H54 (cell line): ENCODE results near the gene FRMD4A.

Experiments used
- DNase-seq: peaks from one replicate; pipeline ENCODE4 v3.0.0; 2011; ENCODE audit warnings: low spot score, mixed read lengths; ENCODE audit not compliant: insufficient read length
- FAIRE-seq: peaks from 3 replicates; lab custom pipeline; 2011; peaks lifted over from hg19 to GRCh38; lab: Jason Lieb, UNC
- POLR2A ChIP-seq: IDR thresholded peaks from 2 replicates; pipeline ENCODE4 v1.6.1; 2011; ENCODE audit warnings: low read depth, mild to moderate bottlenecking, low read length

The FRMD4A gene

DNA sequence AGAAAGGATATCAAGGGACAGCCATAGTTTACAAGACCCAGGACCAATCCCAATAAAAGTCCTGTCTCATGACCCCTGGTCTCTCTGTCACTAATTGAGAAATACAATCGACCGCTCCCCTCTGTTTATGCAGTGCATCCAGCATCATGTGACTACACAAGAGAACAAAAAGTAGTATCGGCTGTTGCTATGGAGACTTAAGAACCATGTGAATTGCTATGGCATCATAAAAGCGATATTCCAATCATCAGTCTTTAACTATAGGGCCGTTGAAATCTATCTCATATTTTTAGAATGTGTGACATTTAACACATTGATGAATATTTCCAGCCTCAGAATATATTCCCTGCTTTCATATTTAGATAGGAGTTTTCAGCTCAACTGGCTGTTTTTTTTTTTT lies 139.3 kb downstream of the FRMD4A start:
- DNase-seq: no peak
- FAIRE-seq: no peak
- no peak for TF ChIP-seq POLR2A

GRCh38 chr10:14190702-14191101 lies 140.0 kb downstream of the FRMD4A start:
- no peak for TF ChIP-seq POLR2A
- no peak for FAIRE-seq

GRCh38 chr10:14186245-14186644 lies 144.5 kb downstream of the FRMD4A start:
- no peak for FAIRE-seq
- no peak for TF ChIP-seq POLR2A
- DNase-seq: no peak

More at GRCh38 chr10:14190702-14191101, 140.0 kb downstream of the FRMD4A start:
- DNase-seq: no peak

- DNase-seq (peak; percentile 70), FAIRE-seq (peak; percentile 58)
- TF ChIP-seq POLR2A: peak; percentile 100
Measured at GRCh38 chr10:14185316-14186045, 145.2 kb downstream of the FRMD4A start.

DNA sequence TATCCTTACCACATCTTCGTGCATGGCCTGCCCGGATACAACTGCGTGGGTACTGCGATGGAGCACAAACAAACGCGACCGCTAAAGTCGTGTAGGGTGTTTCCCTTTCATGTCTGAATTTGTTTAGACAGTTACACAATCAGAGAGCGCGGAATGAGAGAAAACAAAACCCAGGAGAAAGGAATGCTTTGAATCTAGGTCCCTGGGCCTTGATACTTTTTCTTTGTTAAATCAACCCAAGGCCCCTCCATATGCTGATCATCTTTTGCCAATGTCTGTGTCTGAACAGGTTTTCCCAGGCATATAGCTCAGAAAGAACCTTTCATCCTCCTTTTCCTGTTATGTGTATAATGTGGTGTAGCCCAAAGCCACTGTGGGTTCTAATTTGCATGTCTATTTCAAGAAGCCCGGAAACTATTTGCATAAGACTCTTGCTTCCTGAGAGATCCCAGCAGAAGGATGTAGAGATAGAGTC lies 145.8 kb downstream of the FRMD4A start:
- no peak for FAIRE-seq
- no peak for TF ChIP-seq POLR2A
- no peak for DNase-seq

DNA sequence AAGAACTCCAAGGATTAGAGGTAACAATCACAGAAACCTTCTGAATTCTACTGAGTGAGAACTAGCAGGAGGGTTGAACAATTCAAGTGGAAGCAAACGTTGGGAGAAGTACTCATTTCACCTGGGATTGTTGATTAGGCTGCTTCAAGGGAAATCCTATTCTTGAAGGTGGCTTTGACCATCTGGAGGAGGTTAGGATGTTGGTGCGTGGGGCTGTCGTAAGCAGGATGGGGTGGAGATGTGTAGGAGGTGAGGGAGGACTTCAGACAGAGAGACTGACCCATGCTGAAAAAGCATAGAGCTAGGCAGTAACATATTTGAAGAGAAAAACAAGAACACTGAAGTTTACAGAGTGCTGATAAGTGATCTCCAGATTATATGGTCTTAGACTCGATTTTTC lies 147.9 kb downstream of the FRMD4A start:
- no peak for TF ChIP-seq POLR2A
- FAIRE-seq (no peak), DNase-seq (no peak)

- DNase-seq (no peak), FAIRE-seq (no peak)
Measured at GRCh38 chr10:14181567-14181936, 149.2 kb downstream of the FRMD4A start.

GRCh38 chr10:14180911-14181566 lies 149.7 kb downstream of the FRMD4A start:
- TF ChIP-seq POLR2A: no peak
- FAIRE-seq (no peak), DNase-seq (no peak)

More at GRCh38 chr10:14181567-14181936, 149.2 kb downstream of the FRMD4A start:
- TF ChIP-seq POLR2A: no peak

- FAIRE-seq: no peak
- TF ChIP-seq POLR2A: no peak
- no peak for DNase-seq
Measured at GRCh38 chr10:14179251-14179650, 151.5 kb downstream of the FRMD4A start.

- TF ChIP-seq POLR2A: no peak
- FAIRE-seq (no peak), DNase-seq (no peak)
Measured at GRCh38 chr10:14173706-14174594, 156.8 kb downstream of the FRMD4A start.

GRCh38 chr10:14173391-14173705 lies 157.4 kb downstream of the FRMD4A start:
- no peak for FAIRE-seq
- TF ChIP-seq POLR2A: no peak
- no peak for DNase-seq

DNA sequence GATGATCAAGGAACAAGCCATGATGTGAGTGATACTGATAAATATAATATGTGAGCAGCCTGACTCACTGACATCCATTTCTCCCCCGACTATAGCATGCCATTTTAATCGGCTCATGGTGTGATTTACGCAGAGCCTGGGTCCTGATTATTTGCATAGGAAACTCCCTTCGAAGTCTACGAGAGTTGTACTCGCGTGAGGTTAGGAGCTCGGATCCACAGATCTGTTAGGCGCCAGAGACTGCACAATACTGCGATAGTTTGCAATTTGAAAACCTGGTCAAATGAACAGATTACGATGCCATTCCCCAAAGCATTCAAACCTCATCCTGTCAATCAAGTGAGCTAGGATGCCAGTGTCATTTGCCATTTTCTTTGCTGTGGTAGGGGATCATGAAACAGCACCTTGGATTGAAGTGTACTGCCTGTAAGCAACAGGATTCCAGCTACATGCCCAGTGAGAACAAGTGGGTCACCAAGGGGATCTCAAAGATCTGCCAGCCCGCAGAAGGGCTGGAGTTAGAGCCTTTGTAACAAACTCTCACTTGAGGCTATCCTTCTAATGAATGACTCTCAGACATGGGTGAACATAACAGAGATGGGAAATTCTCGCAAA lies 158.3 kb downstream of the FRMD4A start:
- TF ChIP-seq POLR2A: no peak
- DNase-seq: no peak
- FAIRE-seq: no peak

- DNase-seq: no peak
- FAIRE-seq: no peak
- no peak for TF ChIP-seq POLR2A
Measured at GRCh38 chr10:14171336-14171735, 159.4 kb downstream of the FRMD4A start.
